Measurements from ENCODE around the gene TOPBP1. TPM values are rescaled to one million over a fixed set of nuclear protein-coding genes. Genes with fewer than 3 reads are reported as not detected.

TOPBP1 gene
- total RNA-seq, 4 donors from 2014 or later: 8.6 to 31.1 (median 25.3) TPM

GRCh38 chr3:133608388-133608787 lies 53.4 kb downstream of the TOPBP1 start:
- H3K4me3 ChIP-seq: no peak overlapping the region
- 58 to 59% methylated on average over 2 of the region's 2 CpGs for WGBS, 2 donors
- intact Hi-C loops (cut with DNase I): no loop called here
- H3K4me1 ChIP-seq: no peaks in the 10 kb centered on the region
- H3K27me3 ChIP-seq: no peaks in the 10 kb centered on the region
- no peaks in the 10 kb centered on the region for H3K9me3 ChIP-seq
- no peak overlapping the region for H3K27ac ChIP-seq
- no peak for TF ChIP-seq POLR2A (IDR thresholded peaks at IDR 0.05)
- no peak for TF ChIP-seq CTCF (IDR thresholded peaks at IDR 0.05)
- H3K36me3 ChIP-seq: peaks cover 0 to 92% (median 8%) of the 10 kb centered on the region in 3 donors
- no peak for DNase-seq

- TF ChIP-seq POLR2A (IDR thresholded peaks at IDR 0.05): no peak
- TF ChIP-seq CTCF (IDR thresholded peaks at IDR 0.05): no peak
These were observed 53.9 kb downstream of the TOPBP1 start for GRCh38 chr3:133607816-133608215.

DNA sequence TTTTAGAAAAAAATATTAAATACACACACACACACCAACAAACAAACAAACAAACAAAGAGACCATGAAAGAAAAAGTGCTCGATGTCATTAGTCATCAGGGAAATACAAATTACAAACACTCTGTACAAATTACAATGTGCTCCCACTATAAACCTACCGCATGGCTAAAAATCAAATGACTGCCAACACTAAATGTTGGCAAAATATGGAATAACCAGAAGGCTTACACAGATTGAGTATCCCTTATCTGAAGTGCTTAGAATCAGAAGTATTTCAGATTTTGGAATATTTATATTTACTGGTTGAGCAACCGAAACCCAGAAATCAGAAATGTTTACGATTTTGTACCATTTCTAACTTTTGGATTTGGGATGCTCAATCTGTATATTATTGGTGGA lies 54.8 kb downstream of the TOPBP1 start:
- Histone ChIP-seq H3K27me3 (no peaks in the 10 kb centered on the region), H3K36me3 (peaks cover 0 to 85% (median 0%) of the 10 kb centered on the region in 3 donors), H3K27ac (no peak overlapping the region), H3K4me3 (no peak overlapping the region), H3K4me1 (no peaks in the 10 kb centered on the region), H3K9me3 (no peaks in the 10 kb centered on the region)
- no peak for DNase-seq
- TF ChIP-seq CTCF (IDR thresholded peaks at IDR 0.05) (no peak), POLR2A (IDR thresholded peaks at IDR 0.05) (no peak)
- WGBS, 2 donors: 91 to 96% methylated on average over 4 of the region's 4 CpGs
- intact Hi-C loops (cut with DNase I): no loop called here

More at GRCh38 chr3:133607816-133608215, 53.9 kb downstream of the TOPBP1 start:
- intact Hi-C loops (cut with DNase I): no loop called here
- DNase-seq: no peak
- Histone ChIP-seq H3K27me3 (no peaks in the 10 kb centered on the region), H3K4me1 (no peaks in the 10 kb centered on the region), H3K27ac (no peak overlapping the region), H3K9me3 (no peaks in the 10 kb centered on the region), H3K36me3 (peaks cover 0 to 92% (median 3%) of the 10 kb centered on the region in 3 donors), H3K4me3 (no peak overlapping the region)
- WGBS, 2 donors: 95 to 100% methylated on average over 1 of the region's 1 CpG

- no peak for TF ChIP-seq CTCF (IDR thresholded peaks at IDR 0.05)
- no peak for TF ChIP-seq POLR2A (IDR thresholded peaks at IDR 0.05)
- intact Hi-C loops (cut with DNase I): no loop called here
- Histone ChIP-seq H3K9me3 (no peaks in the 10 kb centered on the region), H3K4me1 (no peaks in the 10 kb centered on the region), H3K27me3 (no peaks in the 10 kb centered on the region), H3K4me3 (no peak overlapping the region), H3K27ac (no peak overlapping the region), H3K36me3 (peaks cover 0 to 84% (median 0%) of the 10 kb centered on the region in 3 donors)
- WGBS, 2 donors: 83 to 100% methylated on average over 1 of the region's 1 CpG
- DNase-seq: no peak
These were observed 55.4 kb downstream of the TOPBP1 start for GRCh38 chr3:133606342-133606741.

- 100% methylated on average over 1 of the region's 1 CpG for WGBS, 2 donors
- Histone ChIP-seq H3K27me3 (no peaks in the 10 kb centered on the region), H3K9me3 (no peaks in the 10 kb centered on the region), H3K27ac (no peak overlapping the region), H3K4me3 (no peak overlapping the region), H3K4me1 (no peaks in the 10 kb centered on the region), H3K36me3 (peaks cover 0 to 43% (median 0%) of the 10 kb centered on the region in 3 donors)
- intact Hi-C loops (cut with DNase I): no loop called here
- TF ChIP-seq POLR2A (IDR thresholded peaks at IDR 0.05) (no peak), CTCF (IDR thresholded peaks at IDR 0.05) (no peak)
- DNase-seq: no peak
These were observed 61.1 kb downstream of the TOPBP1 start for GRCh38 chr3:133600572-133601081.
